Activated CD4-positive, alpha-beta T cell treated with anti-CD3 and anti-CD28 coated beads, Interleukin-10, Interleukin-2, amounts not matched to agents 100 ng/mL and 50 ng/mL, durations not matched to agents 16 hours and 8 hours (primary cell): ENCODE measurements around the gene APPL1.
"Not testable (repeated sequence)": the region's sequence is repeated elsewhere in the genome, so short reads cannot be mapped to it uniquely, and the experiment has no call there.

Experiments
- DNase-seq: peaks from one replicate; pipeline ENCODE4 v3.0.0-alpha.2; 2020

The APPL1 gene

DNA sequence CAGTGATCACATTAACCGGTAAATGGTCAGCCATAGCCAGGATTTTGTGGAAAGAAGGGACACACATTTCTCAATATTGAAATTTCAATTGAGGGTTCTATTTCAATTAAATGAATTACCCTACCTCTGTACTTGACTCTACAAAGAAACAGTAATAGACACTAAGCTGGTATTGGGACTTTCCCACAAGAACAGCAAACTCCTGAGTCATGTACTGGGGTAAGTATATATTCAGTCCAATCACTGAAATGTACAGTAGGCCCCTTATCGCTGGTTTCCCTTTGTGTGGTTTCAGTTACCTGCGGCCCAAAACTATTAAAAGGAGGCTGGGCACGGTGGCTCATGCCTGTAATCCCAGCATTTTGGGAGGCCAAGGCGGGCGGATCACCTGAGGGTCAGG lies 47.3 kb downstream of the APPL1 start:
- no peak for DNase-seq

DNA sequence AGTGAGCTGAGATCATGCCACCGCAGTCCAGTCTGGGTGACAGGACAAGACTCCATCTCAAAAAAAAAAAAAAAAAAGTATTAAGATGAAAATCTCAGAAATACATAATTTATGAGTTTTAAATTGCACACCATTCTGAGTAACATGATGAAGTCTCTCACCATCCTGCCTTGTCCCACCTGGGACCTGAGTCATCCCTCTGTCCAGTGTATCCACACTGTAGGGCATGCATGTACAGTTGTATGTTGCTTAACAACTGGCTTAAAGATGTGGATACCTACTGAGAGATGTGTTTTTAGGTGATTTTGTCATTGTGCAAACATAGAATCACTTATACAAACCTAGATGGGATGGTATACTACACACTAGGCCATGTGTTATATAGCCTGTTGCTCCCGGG lies 47.9 kb downstream of the APPL1 start:
- DNase-seq: no peak

DNA sequence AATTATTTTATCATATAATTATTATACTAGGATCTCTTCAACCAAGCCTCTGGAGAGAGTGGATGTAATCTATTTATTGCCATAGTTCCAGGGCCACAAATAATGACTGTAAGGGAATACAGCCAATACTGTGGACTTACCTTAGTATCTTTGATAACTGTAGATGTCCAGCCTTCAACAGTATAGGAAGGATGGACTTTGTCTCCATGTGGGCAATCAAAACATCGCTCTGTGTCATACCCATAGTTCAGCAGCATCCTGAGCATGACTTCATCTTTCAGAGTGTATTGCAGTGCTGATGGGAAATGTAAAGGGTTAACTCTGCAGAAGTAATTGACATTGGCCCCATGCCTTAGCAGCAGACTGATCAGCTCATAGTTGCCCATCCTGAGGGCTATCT lies 50.7 kb downstream of the APPL1 start:
- DNase-seq: no peak

DNA sequence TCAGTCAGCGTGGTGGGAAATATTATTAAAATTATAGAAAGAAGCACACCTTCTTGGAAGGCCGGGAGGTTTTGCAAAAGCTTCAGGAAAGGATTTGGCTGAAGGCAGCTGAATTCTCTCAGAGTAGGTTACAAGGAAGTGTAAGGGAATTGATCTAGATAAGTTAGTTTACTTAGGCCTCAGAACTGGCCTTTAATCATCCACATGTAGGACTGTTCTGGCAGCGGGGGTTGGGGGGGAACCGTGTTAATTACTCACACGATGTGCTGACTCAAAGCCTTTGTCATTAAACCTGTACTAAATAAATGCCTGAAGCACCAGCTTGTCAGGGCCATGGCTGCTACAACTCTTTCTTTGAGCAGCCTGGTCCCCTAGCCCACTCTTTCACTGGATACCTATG lies 52.2 kb downstream of the APPL1 start:
- no peak for DNase-seq

DNA sequence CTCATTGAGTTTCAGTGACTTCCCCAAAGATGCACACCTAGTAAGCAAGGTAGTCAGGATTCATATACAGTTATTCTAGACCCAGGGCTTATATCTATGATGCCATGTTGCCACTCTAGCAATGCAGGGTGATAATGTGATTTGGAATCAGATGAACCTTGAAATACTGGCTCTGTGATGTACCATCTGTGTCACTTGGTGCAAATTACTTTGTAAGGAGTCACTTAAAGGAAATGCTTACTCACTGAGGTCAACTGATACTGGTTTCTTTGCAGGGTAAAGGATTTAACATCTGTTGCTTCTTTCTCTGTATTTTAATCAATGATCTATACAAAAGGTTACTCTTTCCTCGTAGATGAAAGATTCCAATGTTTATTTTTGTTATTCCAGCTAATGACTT lies 54.2 kb downstream of the APPL1 start:
- peak; percentile 27 for DNase-seq

DNA sequence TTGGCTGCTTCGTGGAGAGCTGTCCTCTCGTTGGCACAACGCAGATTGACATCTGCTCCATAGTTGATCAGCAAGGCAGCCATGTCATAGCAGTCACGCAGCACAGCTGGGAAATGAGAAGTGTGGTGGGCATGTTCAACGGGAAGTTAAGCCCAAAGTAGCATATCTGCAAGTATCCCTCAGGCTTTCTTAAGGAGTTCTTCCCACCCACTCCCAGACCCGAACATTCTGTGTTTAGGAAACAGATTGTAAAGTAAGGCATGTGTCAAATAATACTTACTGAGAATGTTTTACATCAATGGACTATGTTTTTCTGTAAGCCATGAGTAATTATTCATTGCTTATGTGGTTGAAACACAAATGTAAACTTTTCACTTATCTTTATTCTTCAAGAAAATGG lies 55.8 kb downstream of the APPL1 start:
- DNase-seq: no peak

DNA sequence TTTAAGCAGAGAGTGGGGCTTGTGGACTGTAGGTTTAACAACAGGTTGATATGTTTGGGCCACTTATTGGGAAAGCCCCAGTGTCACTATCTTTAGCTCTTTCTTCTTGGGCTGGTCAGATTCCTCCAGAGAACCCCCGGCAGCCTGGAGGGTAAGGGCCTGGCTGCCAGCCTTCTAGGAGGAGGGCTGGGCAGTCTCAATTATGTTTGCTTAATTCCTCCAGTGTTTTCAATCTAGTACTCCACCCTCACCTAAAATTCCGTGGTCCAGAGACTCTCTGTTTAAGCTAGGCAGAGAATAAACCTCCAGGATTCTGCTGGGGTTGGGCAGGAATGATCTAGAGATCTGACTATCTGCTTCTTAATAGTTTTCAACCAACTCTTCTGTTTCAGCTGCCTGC lies 59.7 kb downstream of the APPL1 start:
- DNase-seq: no peak

DNA sequence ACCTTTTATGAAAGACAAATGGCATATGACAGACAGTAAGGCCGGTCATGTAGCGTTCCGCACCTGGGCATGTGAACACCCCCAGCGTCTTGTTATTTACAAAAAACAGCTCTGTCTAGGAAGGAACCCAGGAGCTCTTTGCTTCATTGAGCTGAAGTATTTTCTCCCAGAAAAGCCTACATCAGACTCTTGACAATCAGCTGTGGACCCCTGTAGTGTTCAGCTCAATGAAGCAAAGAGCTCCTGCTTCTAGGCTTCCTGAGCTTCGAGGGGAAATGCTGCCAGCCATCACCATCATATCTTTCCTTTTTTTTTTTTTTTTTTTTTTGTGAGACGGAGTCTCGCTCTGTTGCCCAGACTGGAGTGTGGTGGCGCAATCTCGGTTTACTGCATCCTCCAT lies 60.9 kb downstream of the APPL1 start:
- no peak for DNase-seq

DNA sequence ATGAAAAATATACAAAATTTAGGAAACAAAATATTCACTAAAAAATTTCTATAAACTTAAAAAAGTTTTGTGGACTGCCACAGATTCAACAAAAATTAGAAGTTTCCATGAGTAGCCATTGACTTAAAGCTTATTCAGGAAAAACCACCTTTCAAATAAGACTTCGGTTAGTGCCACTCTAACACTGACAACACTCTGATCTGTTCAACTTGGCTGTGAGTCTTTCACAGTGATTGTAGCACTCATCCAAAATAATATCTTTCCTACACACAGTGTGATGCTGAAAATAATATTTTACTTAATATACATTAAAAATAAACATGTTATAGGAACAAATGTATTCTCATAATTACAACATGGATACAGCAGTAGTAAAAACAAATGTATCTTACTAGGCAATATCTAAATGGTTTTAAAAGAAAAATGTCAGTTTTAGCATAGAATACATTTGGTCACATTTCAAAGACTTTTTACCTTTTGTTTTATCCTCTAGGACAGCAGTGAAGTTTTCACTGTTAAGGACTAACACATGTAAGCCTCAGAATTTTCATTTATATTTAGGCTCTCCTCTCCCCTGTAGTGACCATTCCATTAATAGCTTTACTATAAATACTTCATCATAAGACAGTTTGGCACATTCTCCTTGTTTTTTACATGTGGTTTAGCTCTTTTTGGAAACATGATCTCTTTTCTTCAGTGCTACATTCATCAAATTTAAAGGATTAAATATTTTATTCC lies 64.8 kb downstream of the APPL1 start, which contains the start of gene ASB14:
TSS of gene ASB14 (minus strand) at position 527 of the 738 bp plus-strand sequence. CDS start 652 bp downstream, outside the sequence.
- no peak for DNase-seq

DNA sequence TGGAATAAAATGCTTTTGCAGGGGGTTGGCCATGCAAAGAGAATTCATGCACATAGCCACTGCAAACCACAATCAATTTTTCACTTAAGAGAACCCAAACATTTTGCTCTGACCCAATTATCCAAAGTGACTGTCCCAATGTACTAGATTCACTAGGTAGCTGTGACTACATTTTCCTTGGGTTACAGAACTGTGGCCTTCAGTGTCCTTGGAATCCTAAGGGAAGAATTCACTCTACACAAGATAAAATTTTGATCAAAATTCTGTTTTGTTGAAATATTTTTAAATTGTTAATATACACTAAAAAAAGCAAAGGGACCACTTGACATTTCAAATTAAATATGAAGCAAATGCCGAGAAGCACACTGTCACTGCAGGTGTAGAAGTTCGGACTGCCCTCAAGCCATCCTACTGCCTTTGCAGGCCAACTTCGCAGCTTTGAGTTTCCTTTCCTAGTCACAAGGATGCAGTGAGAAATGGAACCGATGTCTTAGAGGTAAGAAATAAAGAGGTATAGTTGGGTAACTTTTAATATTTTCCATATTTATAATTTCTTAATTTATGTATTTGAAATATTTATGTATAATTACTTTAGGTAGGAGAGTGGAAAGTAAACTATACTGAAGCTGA lies 65.5 kb downstream of the APPL1 start:
- DNase-seq: no peak

DNA sequence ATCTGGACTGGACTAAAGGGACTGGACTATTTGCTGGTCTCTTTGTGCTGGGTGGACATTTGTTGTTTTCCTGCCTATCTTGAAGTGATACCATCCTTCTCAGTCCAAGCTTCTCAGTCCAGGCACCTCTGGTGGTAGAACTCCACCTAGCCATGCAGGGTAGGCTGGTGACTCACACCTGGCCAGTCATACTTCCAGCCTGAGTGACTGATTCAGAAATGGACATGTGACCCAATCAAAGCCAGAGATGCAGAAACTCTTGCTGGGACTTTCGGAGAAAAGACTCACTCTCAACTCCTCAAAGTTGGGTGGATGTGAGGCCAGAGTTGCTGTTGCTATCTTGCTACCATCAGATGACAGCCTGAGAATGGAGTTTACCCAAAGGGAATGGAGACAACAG lies 70.5 kb downstream of the APPL1 start:
- peak; percentile 14 for DNase-seq

DNA sequence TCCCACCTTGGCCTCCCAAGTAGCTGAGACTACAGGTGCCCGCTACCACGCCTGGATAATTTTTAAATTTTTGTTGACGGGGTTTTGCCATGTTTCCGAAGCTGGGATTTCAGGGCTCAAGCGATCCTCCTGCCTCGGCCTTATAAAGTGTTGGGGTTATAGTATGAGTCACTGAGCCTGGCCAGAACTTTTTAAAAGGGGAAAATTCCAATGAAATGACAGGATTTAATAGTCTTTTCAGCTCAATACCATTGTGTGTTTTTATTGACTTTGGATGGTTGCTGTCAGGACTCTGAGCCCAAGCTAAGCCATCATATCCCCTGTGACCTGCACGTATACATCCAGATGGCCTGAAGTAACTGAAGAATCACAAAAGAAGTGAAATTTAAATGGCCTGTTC lies 76.0 kb downstream of the APPL1 start:
- DNase-seq: not testable (repeated sequence)

DNA sequence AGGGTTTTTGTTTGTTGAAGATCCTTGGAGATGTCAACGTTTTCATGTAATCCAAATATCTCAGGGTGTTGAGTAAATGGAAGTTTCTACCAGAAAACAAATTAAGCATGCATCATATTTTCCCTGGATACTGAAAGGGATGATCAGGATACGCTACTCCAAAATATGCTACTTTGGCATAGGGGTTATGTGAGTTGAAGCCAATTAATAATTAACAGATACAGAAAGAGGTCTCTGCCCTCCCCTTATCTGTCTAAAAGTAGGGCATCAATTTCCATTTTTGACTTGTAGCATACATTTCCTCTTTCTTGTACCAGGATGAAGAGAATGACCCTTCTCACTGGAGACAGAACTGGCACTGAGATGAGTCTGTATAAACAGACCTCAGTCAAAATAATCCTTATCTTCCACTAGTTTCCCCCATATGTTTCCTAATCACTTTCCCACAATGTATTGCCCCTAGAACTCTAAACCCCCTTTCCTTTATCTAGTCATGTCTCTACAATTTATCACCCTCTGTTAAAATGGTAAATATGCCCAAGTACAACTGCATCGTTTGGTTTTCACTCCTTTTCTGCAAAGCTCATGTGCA lies 82.3 kb downstream of the APPL1 start:
- no peak for DNase-seq

DNA sequence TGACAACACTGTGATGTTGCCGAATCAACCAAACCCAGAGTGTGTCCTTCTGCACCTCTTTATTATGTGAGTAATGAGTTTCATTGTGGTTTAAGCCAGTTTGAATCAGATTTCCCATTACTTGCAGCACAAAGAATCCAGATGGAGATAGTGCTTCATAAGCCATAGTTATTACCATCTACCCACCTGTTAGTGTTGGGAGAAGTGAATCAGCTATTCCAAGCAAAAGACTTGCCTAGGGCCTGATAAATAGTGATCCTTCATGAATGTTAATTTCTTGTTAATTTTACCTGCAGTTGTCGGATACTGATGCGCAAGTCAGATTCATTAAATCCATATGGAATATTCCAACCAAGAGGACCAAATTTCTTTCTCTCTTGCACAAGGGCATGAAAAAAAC lies 86.7 kb downstream of the APPL1 start:
- no peak for DNase-seq
